DND-41 (cell line): ENCODE measurements around the gene HEYL.

ENCODE experiments used
- CTCF ChIP-seq: IDR thresholded peaks from 2 replicates; pipeline ENCODE4 v1.5.1; 2012; ENCODE audit warnings: borderline replicate concordance, low read length, moderate library complexity, mild to moderate bottlenecking; ENCODE audit not compliant: poor library complexity, severe bottlenecking; ENCODE audit errors: extremely low read depth
- EZH2 ChIP-seq: IDR thresholded peaks from 3 replicates; pipeline ENCODE4 v1.6.1; 2012; ENCODE audit warnings: borderline replicate concordance, low read depth, mild to moderate bottlenecking, moderate library complexity, low read length, inconsistent platforms; ENCODE audit not compliant: severe bottlenecking

GRCh38 chr1:39681999-39682398, 42.6 kb upstream of the HEYL start:
- TF ChIP-seq CTCF (no peak), EZH2 (no peak)
